Astrocyte of the spinal cord (primary cell): ENCODE results near the gene TLE1.

Source experiments
- DNase-seq: peaks from one replicate; pipeline ENCODE4 v3.0.0; 2011; ENCODE audit warnings: low read depth, low spot score
- H3K4me3 ChIP-seq: 2 replicates; pipeline ENCODE4 v1.5.1; 2011; ENCODE audit warnings: low read depth, mild to moderate bottlenecking, low read length, moderate library complexity
- CTCF ChIP-seq: IDR thresholded peaks from 2 replicates; pipeline ENCODE4 v1.5.1; 2012; ENCODE audit warnings: low read depth, mild to moderate bottlenecking, low read length, inconsistent platforms
- in situ Hi-C: cut with HindIII; loops from 2 replicates; pipeline ENCODE4 v1.10.0; 2017; ENCODE audit warnings: low sequenced_read_pairs

Gene TLE1

GRCh38 chr9:81720450-81721086 lies 31.2 kb upstream of the TLE1 start:
- DNase-seq, result no peak
- in situ Hi-C loops, result no loop called here
- TF ChIP-seq CTCF, result no peak
- H3K4me3 ChIP-seq, result no peak overlapping the region

GRCh38 chr9:81719972-81720371 lies 30.6 kb upstream of the TLE1 start:
- in situ Hi-C loops, result no loop called here
- TF ChIP-seq CTCF, result no peak
- no peak for DNase-seq
- H3K4me3 ChIP-seq, result no peak overlapping the region

- DNase-seq, result no peak
- in situ Hi-C loops, result no loop called here
- TF ChIP-seq CTCF, result no peak
- no peak overlapping the region for H3K4me3 ChIP-seq
These were observed 28.9 kb upstream of the TLE1 start for GRCh38 chr9:81718244-81718643.

- TF ChIP-seq CTCF, result no peak
- in situ Hi-C loops, result no loop called here
- no peak overlapping the region for H3K4me3 ChIP-seq
- no peak for DNase-seq
These were observed 28.4 kb upstream of the TLE1 start for GRCh38 chr9:81717747-81718077.

GRCh38 chr9:81717061-81717746 lies 27.9 kb upstream of the TLE1 start:
- in situ Hi-C loops, result no loop called here
- no peak for DNase-seq
- H3K4me3 ChIP-seq, result no peak overlapping the region
- TF ChIP-seq CTCF, result no peak

GRCh38 chr9:81716409-81716808 lies 27.1 kb upstream of the TLE1 start:
- in situ Hi-C loops, result no loop called here
- DNase-seq, result no peak
- H3K4me3 ChIP-seq, result no peak overlapping the region
- no peak for TF ChIP-seq CTCF
